ENCODE results near the gene CARS2. TPM values are rescaled to one million over a fixed set of nuclear protein-coding genes. Genes with fewer than 3 reads are reported as not detected.
"Not testable (repeated sequence)": the region's sequence is repeated elsewhere in the genome, so short reads cannot be mapped to it uniquely, and the experiment has no call there.

Gene CARS2
- total RNA-seq, 1 donor from 2014 or later, result 89.6 TPM

- H3K9me3 Mint-ChIP-seq; intact Hi-C loops (cut with micrococcal nuclease); H3K4me3 Mint-ChIP-seq (ENCODE audit: low read depth); H3K27ac Mint-ChIP-seq; DNase-seq (ENCODE audit: low spot score); H3K27me3 Mint-ChIP-seq (ENCODE audit: low read depth): not testable (repeated sequence)
- peaks cover 38% of the 10 kb centered on the region for H3K4me1 Mint-ChIP-seq (ENCODE audit: low read depth)
- peaks cover 73% of the 10 kb centered on the region for H3K36me3 Mint-ChIP-seq (ENCODE audit: low read depth)
Observed at GRCh38 chr13:110701061-110701460, 4.9 kb downstream of the CARS2 start.

DNA sequence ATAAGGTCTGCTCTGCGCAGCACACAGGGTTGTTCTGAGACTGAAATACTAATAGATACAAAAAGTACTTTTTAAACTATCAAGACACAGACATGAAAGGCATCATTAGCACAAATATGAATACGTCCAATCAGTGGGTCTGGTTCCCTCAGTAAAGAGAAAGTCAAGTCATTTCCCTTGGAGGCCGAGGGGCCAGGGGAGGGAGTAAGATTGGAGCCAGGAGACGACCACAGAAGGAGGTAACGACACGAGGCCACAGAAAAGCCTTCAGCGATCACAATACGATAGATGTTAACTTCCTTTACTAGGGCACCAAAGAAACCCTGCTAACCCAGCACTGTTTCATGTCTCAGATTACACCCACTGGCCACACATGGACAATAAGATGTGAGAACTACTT, 5.3 kb downstream of the CARS2 start:
- H3K36me3 Mint-ChIP-seq (ENCODE audit: low read depth), result peaks cover 77% of the 10 kb centered on the region
- intact Hi-C loops (cut with micrococcal nuclease), result no loop called here
- no peaks in the 10 kb centered on the region for H3K9me3 Mint-ChIP-seq
- peaks cover 38% of the 10 kb centered on the region for H3K4me1 Mint-ChIP-seq (ENCODE audit: low read depth)
- no peaks in the 10 kb centered on the region for H3K27me3 Mint-ChIP-seq (ENCODE audit: low read depth)
- H3K4me3 Mint-ChIP-seq (ENCODE audit: low read depth), result no peak overlapping the region
- no peak overlapping the region for H3K27ac Mint-ChIP-seq
- DNase-seq (ENCODE audit: low spot score), result no peak

GRCh38 chr13:110700186-110700585, 5.7 kb downstream of the CARS2 start:
- H3K9me3 Mint-ChIP-seq, result no peaks in the 10 kb centered on the region
- no peak overlapping the region for H3K4me3 Mint-ChIP-seq (ENCODE audit: low read depth)
- peaks cover 38% of the 10 kb centered on the region for H3K4me1 Mint-ChIP-seq (ENCODE audit: low read depth)
- H3K36me3 Mint-ChIP-seq (ENCODE audit: low read depth), result peaks cover 75% of the 10 kb centered on the region
- H3K27me3 Mint-ChIP-seq (ENCODE audit: low read depth), result no peaks in the 10 kb centered on the region
- intact Hi-C loops (cut with micrococcal nuclease), result no loop called here
- H3K27ac Mint-ChIP-seq, result no peak overlapping the region
- no peak for DNase-seq (ENCODE audit: low spot score)

- H3K4me1 Mint-ChIP-seq (ENCODE audit: low read depth), result peaks cover 34% of the 10 kb centered on the region
- no peak for DNase-seq (ENCODE audit: low spot score)
- H3K4me3 Mint-ChIP-seq (ENCODE audit: low read depth), result no peak overlapping the region
- no peaks in the 10 kb centered on the region for H3K9me3 Mint-ChIP-seq
- H3K27ac Mint-ChIP-seq, result no peak overlapping the region
- peaks cover 72% of the 10 kb centered on the region for H3K36me3 Mint-ChIP-seq (ENCODE audit: low read depth)
- no peaks in the 10 kb centered on the region for H3K27me3 Mint-ChIP-seq (ENCODE audit: low read depth)
- intact Hi-C loops (cut with micrococcal nuclease), result no loop called here
Observed at GRCh38 chr13:110699148-110700145, 6.5 kb downstream of the CARS2 start.

- Mint-ChIP-seq H3K27me3 (ENCODE audit: low read depth) (no peaks in the 10 kb centered on the region), H3K4me1 (ENCODE audit: low read depth) (peaks cover 32% of the 10 kb centered on the region), H3K36me3 (ENCODE audit: low read depth) (peaks cover 70% of the 10 kb centered on the region), H3K27ac (no peak overlapping the region), H3K4me3 (ENCODE audit: low read depth) (no peak overlapping the region), H3K9me3 (no peaks in the 10 kb centered on the region)
- intact Hi-C loops (cut with micrococcal nuclease), result no loop called here
- no peak for DNase-seq (ENCODE audit: low spot score)
Observed at GRCh38 chr13:110698689-110699088, 7.2 kb downstream of the CARS2 start.

GRCh38 chr13:110697842-110698241, 8.1 kb downstream of the CARS2 start:
- Mint-ChIP-seq H3K36me3 (ENCODE audit: low read depth) (peaks cover 67% of the 10 kb centered on the region), H3K4me3 (ENCODE audit: low read depth) (no peak overlapping the region), H3K4me1 (ENCODE audit: low read depth) (peaks cover 25% of the 10 kb centered on the region), H3K9me3 (no peaks in the 10 kb centered on the region), H3K27me3 (ENCODE audit: low read depth) (no peaks in the 10 kb centered on the region), H3K27ac (no peak overlapping the region)
- intact Hi-C loops (cut with micrococcal nuclease), result no loop called here
- DNase-seq (ENCODE audit: low spot score), result no peak

GRCh38 chr13:110696776-110697175, 9.1 kb downstream of the CARS2 start:
- Mint-ChIP-seq H3K9me3 (no peaks in the 10 kb centered on the region), H3K36me3 (ENCODE audit: low read depth) (peaks cover 59% of the 10 kb centered on the region), H3K4me3 (ENCODE audit: low read depth) (no peak overlapping the region), H3K4me1 (ENCODE audit: low read depth) (peaks cover 18% of the 10 kb centered on the region), H3K27me3 (ENCODE audit: low read depth) (no peaks in the 10 kb centered on the region), H3K27ac (no peak overlapping the region)
- DNase-seq (ENCODE audit: low spot score), result no peak
- intact Hi-C loops (cut with micrococcal nuclease), result no loop called here

DNA sequence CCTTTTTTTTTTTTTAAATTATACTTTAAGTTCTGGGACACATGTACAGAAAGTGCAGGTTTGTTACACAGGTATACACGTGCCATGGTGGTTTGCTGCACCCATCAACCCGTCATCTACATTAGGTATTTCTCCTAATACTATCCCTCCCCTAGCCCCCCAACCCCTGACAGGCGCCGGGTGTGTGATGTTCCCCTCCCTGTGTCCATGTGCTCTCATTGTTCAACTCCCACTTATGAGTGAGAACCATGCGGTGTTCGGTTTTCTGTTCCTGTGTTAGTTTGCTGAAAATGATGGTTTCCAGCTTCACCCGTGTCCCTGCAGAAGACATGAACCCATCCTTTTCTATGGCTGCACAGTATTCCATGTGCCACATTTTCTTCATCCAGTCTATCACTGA, 10.1 kb downstream of the CARS2 start:
- H3K9me3 Mint-ChIP-seq; H3K27ac Mint-ChIP-seq; H3K27me3 Mint-ChIP-seq (ENCODE audit: low read depth); H3K4me3 Mint-ChIP-seq (ENCODE audit: low read depth); DNase-seq (ENCODE audit: low spot score); intact Hi-C loops (cut with micrococcal nuclease): not testable (repeated sequence)
- Mint-ChIP-seq H3K4me1 (ENCODE audit: low read depth) (peaks cover 16% of the 10 kb centered on the region), H3K36me3 (ENCODE audit: low read depth) (peaks cover 57% of the 10 kb centered on the region)

DNA sequence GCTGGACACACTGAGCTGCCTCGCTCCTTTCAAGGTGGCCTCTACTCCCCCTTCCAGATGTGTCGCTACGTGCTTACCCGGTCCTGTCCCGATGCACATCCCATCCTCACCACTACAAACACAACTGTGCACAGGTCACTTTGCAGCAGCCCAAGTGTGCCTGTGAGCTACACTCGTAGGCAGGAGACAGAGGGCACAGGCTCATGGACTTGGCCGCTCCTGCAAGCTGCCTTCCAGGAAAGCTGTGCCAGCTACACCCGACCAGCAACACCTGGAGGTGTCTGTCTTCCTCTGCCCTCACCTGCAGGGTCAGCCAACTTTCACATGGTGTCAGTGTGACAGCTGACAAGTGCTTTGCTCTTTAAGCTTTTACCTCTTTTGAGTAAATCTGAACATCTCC, 15.4 kb downstream of the CARS2 start:
- no peaks in the 10 kb centered on the region for H3K9me3 Mint-ChIP-seq
- H3K36me3 Mint-ChIP-seq (ENCODE audit: low read depth), result peaks cover 23% of the 10 kb centered on the region

DNA sequence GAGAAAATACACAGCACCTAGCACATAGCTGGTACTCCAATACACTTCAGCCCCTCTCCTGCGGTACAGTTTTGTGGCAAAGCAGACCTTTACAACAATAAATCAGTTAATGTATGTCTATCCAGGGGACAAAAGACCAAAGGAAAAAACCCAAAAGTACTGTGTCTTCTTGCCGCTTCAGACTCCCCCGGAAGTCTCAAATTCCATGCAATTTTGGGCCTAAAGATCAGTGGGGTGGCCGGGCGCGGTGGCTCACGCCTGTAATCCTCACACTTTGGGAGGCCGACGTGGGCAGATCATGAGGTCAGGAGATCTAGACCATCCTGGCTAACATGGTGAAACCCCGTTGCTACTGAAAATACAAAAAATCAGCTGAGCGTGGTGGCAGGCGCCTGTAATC, 16.2 kb downstream of the CARS2 start:
- no peaks in the 10 kb centered on the region for H3K27me3 Mint-ChIP-seq (ENCODE audit: low read depth)
- no peak for DNase-seq (ENCODE audit: low spot score)
- intact Hi-C loops (cut with micrococcal nuclease), result no loop called here
- H3K4me1 Mint-ChIP-seq (ENCODE audit: low read depth), result peaks cover 1% of the 10 kb centered on the region
- H3K9me3 Mint-ChIP-seq, result no peaks in the 10 kb centered on the region
- peaks cover 29% of the 10 kb centered on the region for H3K36me3 Mint-ChIP-seq (ENCODE audit: low read depth)
- no peak overlapping the region for H3K27ac Mint-ChIP-seq
- H3K4me3 Mint-ChIP-seq (ENCODE audit: low read depth), result no peak overlapping the region

More for the DNA sequence above, 15.4 kb downstream of the CARS2 start:
- no peaks in the 10 kb centered on the region for H3K27me3 Mint-ChIP-seq (ENCODE audit: low read depth)
- H3K4me3 Mint-ChIP-seq (ENCODE audit: low read depth), result no peak overlapping the region
- intact Hi-C loops (cut with micrococcal nuclease), result no loop called here
- DNase-seq (ENCODE audit: low spot score), result no peak
- no peak overlapping the region for H3K27ac Mint-ChIP-seq
- H3K4me1 Mint-ChIP-seq (ENCODE audit: low read depth), result peaks cover 1% of the 10 kb centered on the region

GRCh38 chr13:110689041-110689440, 16.9 kb downstream of the CARS2 start:
- intact Hi-C loops (cut with micrococcal nuclease), result no loop called here
- DNase-seq (ENCODE audit: low spot score), result no peak
- Mint-ChIP-seq H3K36me3 (ENCODE audit: low read depth) (peaks cover 29% of the 10 kb centered on the region), H3K9me3 (no peaks in the 10 kb centered on the region), H3K4me3 (ENCODE audit: low read depth) (no peak overlapping the region), H3K27ac (no peak overlapping the region), H3K27me3 (ENCODE audit: low read depth) (no peaks in the 10 kb centered on the region), H3K4me1 (ENCODE audit: low read depth) (peaks cover 1% of the 10 kb centered on the region)

GRCh38 chr13:110687736-110688135, 18.2 kb downstream of the CARS2 start:
- H3K36me3 Mint-ChIP-seq (ENCODE audit: low read depth), result peaks cover 32% of the 10 kb centered on the region
- no peaks in the 10 kb centered on the region for H3K9me3 Mint-ChIP-seq
- intact Hi-C loops (cut with micrococcal nuclease), result no loop called here
- peaks cover 1% of the 10 kb centered on the region for H3K4me1 Mint-ChIP-seq (ENCODE audit: low read depth)
- no peak for DNase-seq (ENCODE audit: low spot score)
- H3K27me3 Mint-ChIP-seq (ENCODE audit: low read depth), result no peaks in the 10 kb centered on the region
- no peak overlapping the region for H3K4me3 Mint-ChIP-seq (ENCODE audit: low read depth)
- H3K27ac Mint-ChIP-seq, result no peak overlapping the region

- intact Hi-C loops (cut with micrococcal nuclease), result no loop called here
- no peaks in the 10 kb centered on the region for H3K27me3 Mint-ChIP-seq (ENCODE audit: low read depth)
- peaks cover under 1% of the 10 kb centered on the region for H3K4me1 Mint-ChIP-seq (ENCODE audit: low read depth)
- DNase-seq (ENCODE audit: low spot score), result no peak
- no peak overlapping the region for H3K4me3 Mint-ChIP-seq (ENCODE audit: low read depth)
- no peak overlapping the region for H3K27ac Mint-ChIP-seq
- no peaks in the 10 kb centered on the region for H3K9me3 Mint-ChIP-seq
- H3K36me3 Mint-ChIP-seq (ENCODE audit: low read depth), result peaks cover 41% of the 10 kb centered on the region
Observed at GRCh38 chr13:110685305-110686020, 20.5 kb downstream of the CARS2 start.

Data from activated T-helper 2 cell treated with anti-CD3 and anti-CD28 coated beads, Interferon-gamma antibody, Interleukin-2, Interleukin-4, amounts not matched to agents 10 μg/mL and 5 μg/mL and 100 μg/mL, durations not matched to agents 14 hours and 24 hours and 36 hours (primary cell).